UCSD-AML1 (cell line): ENCODE data around the gene HLA-F.

Experiments used
- DNase-seq: peaks from one replicate; lab custom pipeline; 2025; ENCODE audit not compliant: unreplicated experiment; lab: John Stamatoyannopoulos, UW

HLA-F gene

GRCh38 chr6:29723666-29724588 is 693 bp downstream of the HLA-F start:
- no peak for DNase-seq

- DNase-seq, result no peak
Measured at GRCh38 chr6:29724937-29725869, 2.0 kb downstream of the HLA-F start.

- DNase-seq, result no peak
Measured at GRCh38 chr6:29726001-29726400, 2.8 kb downstream of the HLA-F start.

GRCh38 chr6:29726571-29727194 is 3.4 kb downstream of the HLA-F start:
- DNase-seq, result no peak

- DNase-seq, result no peak
Measured at GRCh38 chr6:29727637-29728036, 4.4 kb downstream of the HLA-F start.

GRCh38 chr6:29728173-29728874 is 5.1 kb downstream of the HLA-F start:
- no peak for DNase-seq

DNA sequence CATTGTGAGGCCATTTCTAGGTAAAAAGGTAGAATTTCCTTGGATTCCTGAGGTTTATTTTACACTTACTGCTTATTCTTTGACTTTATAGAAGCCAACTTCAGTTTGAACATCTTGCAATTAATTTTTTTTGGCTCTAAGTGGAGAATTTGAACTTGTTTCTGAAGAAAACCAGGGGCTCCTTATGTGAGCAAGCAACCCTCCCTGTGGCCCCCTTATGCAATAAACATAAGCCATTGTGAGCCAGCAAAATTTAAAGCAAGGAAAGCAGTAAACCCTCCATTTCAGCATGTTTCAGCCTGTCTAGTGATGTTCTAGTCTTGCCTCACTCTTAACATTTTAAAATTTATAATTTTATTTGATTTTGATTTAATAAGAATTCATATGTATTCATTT is 5.6 kb downstream of the HLA-F start:
- no peak for DNase-seq

DNA sequence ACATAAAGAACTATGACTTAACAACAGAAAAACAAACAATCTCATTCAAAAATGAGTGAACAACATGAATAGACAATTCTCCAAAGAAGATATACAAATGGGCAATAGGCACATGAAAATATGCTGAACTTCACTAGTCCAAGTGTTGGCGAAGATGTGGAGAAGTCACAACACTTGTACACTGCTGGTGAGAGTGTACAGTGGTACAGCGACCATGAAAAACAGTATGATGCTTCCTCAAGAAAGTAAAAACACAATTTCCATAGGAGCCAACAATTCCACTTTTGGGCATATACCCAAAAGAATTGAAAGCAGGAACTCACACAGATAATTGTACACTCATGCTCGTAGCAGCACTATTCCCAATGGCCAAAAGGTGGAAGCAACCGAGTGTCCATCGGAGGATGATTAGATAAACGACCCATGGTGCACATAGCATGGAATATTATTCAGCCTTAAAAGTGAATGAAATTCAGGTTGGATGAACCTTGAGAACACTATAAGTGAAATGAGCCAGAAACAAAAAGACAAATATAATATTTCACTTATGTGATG is 6.6 kb downstream of the HLA-F start:
- no peak for DNase-seq

GRCh38 chr6:29730575-29731126 is 7.4 kb downstream of the HLA-F start:
- DNase-seq, result no peak

- no peak for DNase-seq
Measured at GRCh38 chr6:29731281-29731680, 8.0 kb downstream of the HLA-F start.

DNA sequence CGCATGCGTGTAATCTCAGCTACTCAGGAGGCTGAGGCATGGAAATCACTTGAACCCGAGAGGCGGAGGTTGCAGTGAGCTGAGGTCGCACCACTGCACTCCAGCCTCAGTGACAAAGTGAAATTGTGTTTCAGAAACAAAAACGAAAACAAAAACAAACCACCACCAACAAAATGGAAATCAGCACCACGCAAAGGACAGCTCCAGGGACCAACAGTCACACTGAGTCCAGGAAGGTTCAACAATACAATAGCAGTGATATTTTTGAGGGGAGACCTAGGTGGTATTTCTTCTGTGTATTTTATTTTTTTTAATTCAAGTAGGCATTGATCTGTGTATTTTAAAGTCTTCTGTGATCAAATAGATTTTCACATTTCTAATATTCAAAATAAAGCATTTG is 9.8 kb downstream of the HLA-F start:
- no peak for DNase-seq

GRCh38 chr6:29734046-29735018 is 11.1 kb downstream of the HLA-F start:
- no peak for DNase-seq

GRCh38 chr6:29736563-29736962 is 13.3 kb downstream of the HLA-F start:
- no peak for DNase-seq

DNA sequence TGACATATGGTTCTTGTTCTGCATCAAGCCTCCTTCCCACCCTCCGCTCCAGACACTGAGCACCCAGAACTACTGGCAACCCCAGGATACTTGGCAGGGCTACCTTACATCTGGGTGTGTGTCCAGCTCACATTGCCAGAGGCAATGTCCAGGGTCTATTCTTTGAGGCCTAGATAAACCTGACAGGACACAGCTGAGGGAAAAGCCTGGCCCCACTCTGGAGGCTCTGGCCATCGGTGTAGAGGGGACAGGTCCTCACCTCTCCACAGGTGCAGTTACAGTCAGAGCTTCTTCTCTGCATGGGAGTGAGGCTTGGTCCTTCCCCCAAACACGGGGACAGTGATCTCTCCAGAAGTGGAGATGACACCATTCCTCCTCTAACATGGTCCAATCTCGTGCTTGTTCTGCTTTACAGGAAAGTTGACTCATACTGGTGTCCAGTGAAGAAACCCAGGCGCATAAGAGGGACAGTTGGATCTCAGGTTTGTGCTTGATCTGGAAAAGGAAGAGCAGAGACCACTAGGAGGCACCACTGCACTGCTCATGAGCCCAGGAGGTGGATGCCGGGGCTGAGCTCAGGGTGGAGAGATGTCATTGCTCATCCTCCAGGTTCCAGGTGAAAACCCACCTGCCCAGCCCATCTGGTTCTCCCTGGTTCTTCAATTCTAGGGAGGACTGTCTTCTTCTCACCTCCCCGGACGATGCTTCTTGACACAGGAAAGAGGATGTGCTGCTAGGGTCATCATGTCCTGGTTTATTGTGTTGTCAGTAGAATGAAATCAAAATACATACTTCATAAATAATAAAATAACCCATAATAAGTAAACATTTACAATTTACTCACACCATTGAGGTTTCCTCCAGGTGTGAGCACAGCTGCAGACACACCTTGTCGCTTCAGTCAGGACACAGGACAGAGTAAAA is 14.7 kb downstream of the HLA-F start:
- peak; percentile 41 for DNase-seq

DNA sequence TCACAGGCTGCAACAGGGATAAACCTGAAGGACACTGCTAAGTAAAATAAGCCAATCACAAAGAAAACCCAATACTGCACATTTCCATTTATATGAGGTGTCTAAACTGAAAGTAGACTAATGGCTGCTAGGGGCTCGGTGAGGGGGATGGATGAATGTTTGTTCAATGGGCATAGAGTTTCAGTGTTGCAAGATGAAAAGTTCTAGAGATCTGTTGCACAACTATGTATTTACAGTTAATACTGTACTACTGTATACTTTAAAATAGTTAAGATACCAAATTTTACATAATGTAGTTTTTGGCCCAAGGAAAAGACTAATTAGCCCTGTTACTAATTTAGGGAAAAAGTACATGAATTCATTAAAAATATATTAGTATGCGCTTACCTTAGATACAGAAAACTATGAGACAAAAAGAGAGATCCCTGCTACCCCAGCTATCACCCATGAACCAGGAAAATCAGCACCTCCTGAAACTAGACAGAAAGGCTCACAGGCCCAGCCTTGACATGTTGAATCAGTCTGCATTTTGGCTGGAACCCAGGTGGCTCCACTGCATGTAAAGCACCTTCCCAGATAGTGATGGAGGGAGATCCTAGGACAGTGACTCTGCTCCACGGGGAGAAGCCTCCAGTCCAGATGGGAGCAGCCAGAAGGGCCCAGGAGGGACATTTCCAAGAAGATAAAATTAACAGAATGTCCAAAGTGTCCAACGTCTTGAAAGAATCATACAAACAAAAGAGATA is 16.1 kb downstream of the HLA-F start:
- DNase-seq, result no peak

DNA sequence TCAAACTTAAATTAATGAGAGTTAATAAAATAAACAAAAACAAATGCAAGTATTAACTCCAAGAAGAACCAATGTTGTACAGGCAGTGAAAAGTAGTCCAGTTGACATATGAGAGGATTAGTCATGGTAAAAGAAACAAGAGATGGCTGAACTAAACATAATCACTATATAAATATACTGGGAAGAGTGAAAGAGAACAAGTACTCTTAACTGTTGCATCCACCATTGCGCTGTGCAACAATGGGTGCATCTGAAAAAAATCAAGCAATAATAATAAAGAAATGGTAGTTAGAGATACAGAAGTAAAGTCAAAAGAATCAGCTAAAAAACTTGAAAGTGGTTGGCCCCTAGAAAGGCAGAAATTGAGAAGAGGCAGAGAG is 16.6 kb downstream of the HLA-F start:
- DNase-seq, result no peak

GRCh38 chr6:29741592-29741991 is 18.4 kb downstream of the HLA-F start:
- DNase-seq, result no peak
